Central memory CD4-positive, alpha-beta T cell (primary cell): Measurements from ENCODE around the gene THAP6.
"Not testable (repeated sequence)": the region's sequence is repeated elsewhere in the genome, so short reads cannot be mapped to it uniquely, and the experiment has no call there.

ENCODE experiments used
- DNase-seq: peaks from one replicate; pipeline ENCODE4 v3.0.0; 2022

Gene THAP6

DNA sequence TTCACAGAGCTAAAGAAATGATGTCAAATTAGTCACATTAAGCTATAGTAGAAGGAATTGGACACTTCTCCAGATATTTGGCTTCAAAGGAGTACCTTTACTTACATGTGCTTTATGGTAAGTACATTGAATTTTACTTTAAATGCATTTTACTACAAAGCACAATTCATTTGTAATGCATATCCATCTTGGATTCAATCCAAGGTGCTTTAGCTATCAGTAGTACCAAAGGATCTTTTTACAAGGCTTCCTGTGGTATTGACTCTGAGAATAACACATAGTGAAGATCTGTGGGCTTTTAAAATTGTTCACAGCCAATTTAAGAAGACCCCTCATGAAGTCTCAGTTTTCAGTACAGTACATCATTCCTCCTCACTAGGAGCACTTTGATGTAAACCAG, 13.2 kb downstream of the THAP6 start:
- DNase-seq: no peak

- DNase-seq: no peak
Observed at GRCh38 chr4:75530556-75531322, 16.5 kb downstream of the THAP6 start.

DNA sequence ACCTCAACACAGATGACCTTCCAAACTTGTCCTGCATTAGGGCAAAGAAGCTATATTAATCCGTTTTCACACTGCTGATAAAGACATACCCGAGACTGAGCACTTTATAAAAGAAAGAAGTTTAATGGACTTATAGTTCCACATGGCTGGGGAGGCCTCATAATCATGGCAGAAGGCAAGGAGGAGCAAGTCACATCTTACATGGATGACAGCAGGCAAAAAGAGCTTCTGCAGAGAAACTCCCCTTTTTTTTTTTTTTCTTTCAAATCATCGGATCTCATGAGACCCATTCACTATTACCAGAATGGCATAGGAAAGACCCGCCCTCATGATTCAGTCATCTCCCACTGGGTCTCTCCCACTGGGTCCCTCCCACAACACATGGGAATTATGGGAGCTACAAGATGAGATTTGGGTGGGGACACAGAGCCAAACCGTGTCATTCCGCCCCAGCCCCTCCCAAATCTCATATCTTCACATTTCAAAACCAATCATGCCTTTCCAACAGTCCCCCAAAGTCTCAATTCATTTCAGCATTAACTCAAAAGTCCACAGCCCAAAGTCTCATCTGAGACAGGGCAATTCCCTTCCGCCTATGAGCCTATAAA, 17.4 kb downstream of the THAP6 start:
- DNase-seq: not testable (repeated sequence)

DNA sequence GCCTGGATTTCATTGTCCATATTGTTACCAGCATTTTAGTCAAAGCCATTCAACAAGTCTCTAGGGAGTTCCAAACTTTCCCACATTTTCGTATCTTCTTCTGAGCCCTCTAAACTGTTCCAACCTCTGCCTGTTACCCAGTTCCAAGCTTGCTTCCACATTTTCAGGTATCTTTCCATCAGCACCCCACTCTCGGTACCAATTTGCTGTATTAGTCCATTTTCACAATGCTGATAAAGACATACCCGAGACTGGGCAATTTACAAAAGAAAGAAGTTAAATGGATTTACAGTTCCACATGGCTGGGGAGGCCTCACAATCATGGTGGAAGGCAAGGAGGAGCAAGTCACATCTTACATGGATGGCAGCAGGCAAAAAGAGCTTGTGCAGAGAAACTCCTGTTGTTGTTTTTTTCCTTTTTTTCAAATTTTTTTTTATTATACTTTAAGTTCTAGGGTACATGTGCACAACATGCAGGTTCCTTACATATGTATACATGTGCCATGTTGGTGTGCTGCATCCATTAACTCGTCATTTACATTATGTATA, 19.1 kb downstream of the THAP6 start:
- DNase-seq: not testable (repeated sequence)

DNA sequence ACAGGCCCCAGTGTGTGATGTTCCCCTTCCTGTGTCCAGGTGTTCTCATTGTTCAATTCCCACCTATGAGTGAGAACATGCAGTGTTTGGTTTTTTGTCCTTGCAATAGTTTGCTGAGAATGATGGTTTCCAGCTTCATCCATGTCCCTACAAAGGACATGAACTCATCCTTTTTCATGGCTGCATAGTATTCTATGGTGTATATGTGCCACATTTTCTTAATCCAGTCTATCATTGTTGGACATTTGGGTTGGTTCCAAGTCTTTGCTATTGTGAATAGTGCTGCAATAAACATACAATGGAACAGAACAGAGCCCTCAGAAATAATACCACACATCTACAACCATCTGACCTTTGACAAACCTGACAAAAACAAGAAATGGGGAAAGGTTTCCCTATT, 19.7 kb downstream of the THAP6 start:
- DNase-seq: not testable (repeated sequence)

DNA sequence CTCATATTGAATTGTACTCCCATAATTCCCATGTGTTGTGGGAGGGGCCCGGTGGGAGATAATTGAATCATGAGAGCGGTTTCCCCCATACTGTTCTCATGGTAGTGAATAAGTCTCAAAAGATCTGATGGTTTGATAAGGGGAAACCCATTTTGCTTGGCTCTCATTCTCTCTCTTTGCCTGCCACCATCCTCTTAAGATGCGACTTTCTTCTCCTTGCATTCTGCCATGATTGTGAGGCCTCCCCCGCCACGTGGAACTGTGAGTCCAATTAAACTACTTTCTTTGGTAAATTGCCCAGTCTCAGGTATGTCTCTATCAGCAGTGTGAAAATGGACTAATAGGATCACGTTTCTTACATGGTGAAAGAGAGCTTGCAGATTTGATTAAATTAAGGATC, 23.0 kb downstream of the THAP6 start:
- DNase-seq: not testable (repeated sequence)

- no peak for DNase-seq
Observed at GRCh38 chr4:75542824-75543223, 28.6 kb downstream of the THAP6 start.

DNA sequence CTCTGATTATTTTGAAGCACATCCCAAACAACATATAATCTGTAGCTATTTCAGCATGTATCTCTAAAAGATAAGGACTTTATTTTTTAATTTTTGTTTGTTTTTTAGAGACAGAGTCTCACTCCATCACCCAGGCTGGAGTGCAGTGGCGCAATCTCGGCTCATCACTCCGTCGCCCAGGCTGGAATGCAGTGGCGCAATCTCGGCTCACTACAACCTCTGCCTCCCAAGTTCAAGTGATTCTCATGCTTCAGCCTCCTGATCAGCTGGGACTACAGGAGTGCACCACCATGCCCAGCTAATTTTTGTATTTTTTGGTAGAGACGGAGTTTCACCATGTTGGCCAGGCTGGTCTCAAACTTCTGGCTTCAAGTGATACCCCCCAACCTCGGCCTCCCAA, 29.9 kb downstream of the THAP6 start:
- DNase-seq: not testable (repeated sequence)

- no peak for DNase-seq
Observed at GRCh38 chr4:75544870-75545269, 30.6 kb downstream of the THAP6 start.

GRCh38 chr4:75545526-75545925, 31.3 kb downstream of the THAP6 start:
- DNase-seq: no peak

- DNase-seq: no peak
Observed at GRCh38 chr4:75547647-75548387, 33.5 kb downstream of the THAP6 start.

- no peak for DNase-seq
Observed at GRCh38 chr4:75549019-75549418, 34.7 kb downstream of the THAP6 start.

DNA sequence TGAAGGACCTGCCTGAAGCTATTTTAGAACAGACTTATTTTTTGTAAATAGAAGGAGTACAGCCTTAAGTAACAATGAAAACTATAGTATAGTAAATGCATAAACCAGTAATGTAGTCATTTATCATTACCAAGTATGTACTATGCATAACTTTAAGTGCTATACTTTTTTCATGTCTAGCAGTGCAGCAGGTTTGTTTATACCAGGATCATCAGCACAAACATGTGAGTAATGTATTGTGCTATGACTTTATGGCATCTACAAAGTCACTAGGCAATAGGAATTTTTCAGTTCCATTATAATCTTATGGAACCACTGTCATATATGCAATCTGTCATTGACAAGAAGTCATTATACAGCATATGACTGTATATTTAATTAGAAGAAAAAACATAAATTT, 38.2 kb downstream of the THAP6 start:
- no peak for DNase-seq

- DNase-seq: no peak
Observed at GRCh38 chr4:75555294-75556164, 41.3 kb downstream of the THAP6 start, which contains the start of gene ODAPH. TSS of gene ODAPH (plus strand) at chr4:75556066. CDS start at chr4:75556083, 17 bp downstream.

DNA sequence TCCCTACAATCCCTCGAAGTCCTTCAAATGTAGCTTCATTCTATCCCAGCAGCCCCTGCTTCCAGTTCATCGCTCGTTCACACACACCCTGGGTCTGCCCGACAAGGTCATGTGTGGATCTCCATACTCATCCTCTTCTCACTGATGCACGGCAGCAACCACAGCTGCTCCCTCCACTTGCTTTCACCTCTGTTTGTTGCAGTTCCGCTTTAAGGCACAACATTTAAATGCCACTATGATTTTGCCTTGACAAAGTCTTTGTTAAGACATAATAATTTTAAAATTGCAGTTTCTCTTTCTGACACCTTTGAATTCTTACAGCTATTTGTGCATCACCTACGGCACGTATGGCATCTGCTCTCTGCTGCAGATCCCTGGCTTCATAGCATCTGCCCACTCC, 43.4 kb downstream of the THAP6 start:
- DNase-seq: no peak

GRCh38 chr4:75561789-75562188, 47.5 kb downstream of the THAP6 start:
- no peak for DNase-seq

GRCh38 chr4:75564023-75564422, 49.8 kb downstream of the THAP6 start:
- DNase-seq: no peak

GRCh38 chr4:75565481-75565880, 51.2 kb downstream of the THAP6 start:
- no peak for DNase-seq

DNA sequence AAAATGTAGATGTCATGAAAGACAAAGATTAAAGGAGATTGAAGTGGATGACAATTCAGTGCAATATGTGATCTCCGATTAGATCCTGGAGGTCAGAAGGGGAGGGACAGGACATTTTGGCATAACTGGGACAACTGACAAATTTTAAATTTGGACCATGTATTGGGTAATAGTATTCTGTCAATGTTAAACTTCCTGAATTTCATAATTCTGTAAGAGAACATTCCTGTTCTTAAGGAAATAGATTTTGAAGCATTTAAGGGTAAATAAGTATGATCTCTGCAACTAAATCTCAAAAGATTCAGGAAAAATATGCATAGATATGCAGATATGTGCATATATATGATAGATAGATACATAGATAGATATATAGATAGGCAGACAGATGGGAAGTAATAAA, 52.6 kb downstream of the THAP6 start:
- DNase-seq: no peak

DNA sequence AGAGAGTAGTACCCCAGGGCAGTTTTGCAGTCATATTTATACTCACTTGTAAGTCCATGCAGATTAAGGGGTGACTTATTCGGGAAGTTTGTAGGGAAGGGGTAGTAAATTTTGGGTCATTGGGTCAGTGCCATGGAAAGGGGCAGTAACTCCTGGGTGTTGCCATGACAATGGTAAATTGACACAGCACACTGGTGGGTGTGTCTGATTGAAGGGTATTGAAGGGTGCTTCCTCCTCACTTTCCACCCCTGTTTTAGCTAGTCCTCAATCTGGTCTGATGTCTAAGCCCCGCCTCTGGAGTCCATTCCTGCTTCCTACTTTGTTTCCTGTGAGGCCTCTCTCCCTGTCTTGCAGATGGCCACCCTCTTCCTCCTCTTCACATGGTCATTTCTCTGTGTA, 53.5 kb downstream of the THAP6 start:
- DNase-seq: no peak
